ENCODE measurements around the gene CSNK1A1. TPM values are rescaled to one million over a fixed set of nuclear protein-coding genes. Genes with fewer than 3 reads are reported as not detected.
A peak's percentile ranks its signal among the peaks of the same experiment; 100 is the strongest.

CSNK1A1 gene
- total RNA-seq, 1 donor from 2014 or later = 180 TPM

GRCh38 chr5:149528281-149529060 lies 22.8 kb downstream of the CSNK1A1 start:
- intact Hi-C loops (cut with micrococcal nuclease) = no loop called here
- Histone ChIP-seq H3K27ac (replicated peaks) (peak overlapping the region; percentile 70), H3K4me1 (peaks cover 100% of the 10 kb centered on the region), H3K9me3 (replicated peaks) (no peaks in the 10 kb centered on the region), H3K36me3 (peaks cover 10% of the 10 kb centered on the region), H3K4me3 (no peak overlapping the region), H3K27me3 (ENCODE audit: low read depth) (no peaks in the 10 kb centered on the region)
- TF ChIP-seq CTCF (IDR thresholded peaks at IDR 0.05; ENCODE audit: borderline replicate concordance) = no peak
- no peak for DNase-seq

- no peak for TF ChIP-seq CTCF (IDR thresholded peaks at IDR 0.05; ENCODE audit: borderline replicate concordance)
- no peaks in the 10 kb centered on the region for H3K27me3 ChIP-seq (ENCODE audit: low read depth)
- peaks cover 100% of the 10 kb centered on the region for H3K4me1 ChIP-seq
- H3K36me3 ChIP-seq = peaks cover 17% of the 10 kb centered on the region
- intact Hi-C loops (cut with micrococcal nuclease) = no loop called here
- DNase-seq = no peak
- peak overlapping the region; percentile 70 for H3K27ac ChIP-seq (replicated peaks)
- no peaks in the 10 kb centered on the region for H3K9me3 ChIP-seq (replicated peaks)
- peak overlapping the region; percentile 17 for H3K4me3 ChIP-seq
These were observed 24.2 kb downstream of the CSNK1A1 start for GRCh38 chr5:149526845-149527590.

- no peak for DNase-seq
- peaks cover 100% of the 10 kb centered on the region for H3K4me1 ChIP-seq
- H3K27ac ChIP-seq (replicated peaks) = peak overlapping the region; percentile 36
- H3K4me3 ChIP-seq = no peak overlapping the region
- H3K9me3 ChIP-seq (replicated peaks) = no peaks in the 10 kb centered on the region
- H3K27me3 ChIP-seq (ENCODE audit: low read depth) = no peaks in the 10 kb centered on the region
- peaks cover 17% of the 10 kb centered on the region for H3K36me3 ChIP-seq
- intact Hi-C loops (cut with micrococcal nuclease) = no loop called here
- TF ChIP-seq CTCF (IDR thresholded peaks at IDR 0.05; ENCODE audit: borderline replicate concordance) = no peak
These were observed 29.2 kb downstream of the CSNK1A1 start for GRCh38 chr5:149521739-149522685.

GRCh38 chr5:149519601-149520000 lies 31.6 kb downstream of the CSNK1A1 start:
- intact Hi-C loops (cut with micrococcal nuclease) = no loop called here

More at GRCh38 chr5:149519601-149520000, 31.6 kb downstream of the CSNK1A1 start:
- Histone ChIP-seq H3K27me3 (ENCODE audit: low read depth) (no peaks in the 10 kb centered on the region), H3K9me3 (replicated peaks) (no peaks in the 10 kb centered on the region), H3K4me1 (peaks cover 100% of the 10 kb centered on the region), H3K4me3 (no peak overlapping the region), H3K36me3 (peaks cover 17% of the 10 kb centered on the region), H3K27ac (replicated peaks) (peak overlapping the region; percentile 56)
- TF ChIP-seq CTCF (IDR thresholded peaks at IDR 0.05; ENCODE audit: borderline replicate concordance) = no peak
- no peak for DNase-seq
